ENCODE data around the gene ZNF774. TPM values are rescaled to one million over a fixed set of nuclear protein-coding genes. Genes with fewer than 3 reads are reported as not detected.

The ZNF774 gene
- total and polyA plus RNA-seq, 2 of the 13 experiments (the other 11 are each of a cell fraction or from before 2014, with no cell fraction given) = 0.59 to 1.4 TPM

DNA sequence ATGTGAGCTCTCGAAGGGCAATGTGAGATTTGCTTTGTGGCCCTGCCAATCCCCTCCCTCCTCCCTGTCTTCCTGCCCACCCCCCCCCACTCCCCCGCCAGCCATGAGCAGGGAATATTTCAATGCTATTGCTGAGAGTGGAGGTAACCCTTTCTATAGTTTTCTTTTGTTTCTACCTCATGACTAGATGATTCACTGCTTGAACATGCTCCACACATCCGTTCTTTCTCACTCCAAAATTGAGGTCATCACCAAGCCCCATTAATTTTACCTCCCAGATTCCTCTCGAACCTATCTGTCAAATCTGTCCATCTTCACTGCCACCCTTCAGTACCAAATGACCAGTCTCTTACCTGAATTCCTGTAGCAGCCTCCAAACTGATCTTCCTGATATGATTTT is 12.2 kb downstream of the ZNF774 start (continued):
- TF ChIP-seq, protein P1, sequence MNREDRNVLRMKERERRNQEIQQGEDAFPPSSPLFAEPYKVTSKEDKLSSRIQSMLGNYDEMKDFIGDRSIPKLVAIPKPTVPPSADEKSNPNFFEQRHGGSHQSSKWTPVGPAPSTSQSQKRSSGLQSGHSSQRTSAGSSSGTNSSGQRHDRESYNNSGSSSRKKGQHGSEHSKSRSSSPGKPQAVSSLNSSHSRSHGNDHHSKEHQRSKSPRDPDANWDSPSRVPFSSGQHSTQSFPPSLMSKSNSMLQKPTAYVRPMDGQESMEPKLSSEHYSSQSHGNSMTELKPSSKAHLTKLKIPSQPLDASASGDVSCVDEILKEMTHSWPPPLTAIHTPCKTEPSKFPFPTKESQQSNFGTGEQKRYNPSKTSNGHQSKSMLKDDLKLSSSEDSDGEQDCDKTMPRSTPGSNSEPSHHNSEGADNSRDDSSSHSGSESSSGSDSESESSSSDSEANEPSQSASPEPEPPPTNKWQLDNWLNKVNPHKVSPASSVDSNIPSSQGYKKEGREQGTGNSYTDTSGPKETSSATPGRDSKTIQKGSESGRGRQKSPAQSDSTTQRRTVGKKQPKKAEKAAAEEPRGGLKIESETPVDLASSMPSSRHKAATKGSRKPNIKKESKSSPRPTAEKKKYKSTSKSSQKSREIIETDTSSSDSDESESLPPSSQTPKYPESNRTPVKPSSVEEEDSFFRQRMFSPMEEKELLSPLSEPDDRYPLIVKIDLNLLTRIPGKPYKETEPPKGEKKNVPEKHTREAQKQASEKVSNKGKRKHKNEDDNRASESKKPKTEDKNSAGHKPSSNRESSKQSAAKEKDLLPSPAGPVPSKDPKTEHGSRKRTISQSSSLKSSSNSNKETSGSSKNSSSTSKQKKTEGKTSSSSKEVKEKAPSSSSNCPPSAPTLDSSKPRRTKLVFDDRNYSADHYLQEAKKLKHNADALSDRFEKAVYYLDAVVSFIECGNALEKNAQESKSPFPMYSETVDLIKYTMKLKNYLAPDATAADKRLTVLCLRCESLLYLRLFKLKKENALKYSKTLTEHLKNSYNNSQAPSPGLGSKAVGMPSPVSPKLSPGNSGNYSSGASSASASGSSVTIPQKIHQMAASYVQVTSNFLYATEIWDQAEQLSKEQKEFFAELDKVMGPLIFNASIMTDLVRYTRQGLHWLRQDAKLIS (CRISPR knock-in tag; IDR thresholded peaks at IDR 0.05) = no peak

DNA sequence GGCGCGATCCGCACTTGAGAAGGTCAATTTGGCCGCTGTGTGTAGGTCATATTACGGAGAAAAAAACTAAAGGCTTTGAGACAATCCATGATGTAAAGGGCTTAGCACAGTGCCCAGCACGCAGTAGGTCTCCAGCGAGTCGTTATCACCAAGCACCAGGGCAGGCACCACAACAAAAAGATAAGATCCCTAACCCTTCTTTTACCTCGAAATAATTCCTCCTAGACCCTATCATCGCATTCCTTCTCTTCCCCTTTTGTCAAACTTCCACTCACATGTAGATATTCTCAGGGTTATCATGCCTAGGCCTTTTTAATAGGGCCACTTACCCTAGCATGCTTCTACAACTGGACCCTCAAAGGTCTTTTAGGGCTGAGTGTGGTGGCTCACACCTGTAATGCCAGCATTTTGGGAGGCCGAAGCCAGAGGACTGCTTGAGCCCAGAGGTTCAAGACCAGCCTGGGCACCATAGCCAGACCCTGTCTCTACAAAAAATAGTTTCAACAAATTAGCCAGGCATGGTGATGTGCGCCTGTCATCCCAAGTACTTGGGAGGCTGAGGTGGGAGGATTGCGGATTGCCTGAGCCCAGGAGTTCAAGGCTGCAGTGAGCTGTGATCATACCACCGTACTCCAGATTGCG is 13.5 kb downstream of the ZNF774 start:
- H2AFZ ChIP-seq (ENCODE audit: low read length) = no peak overlapping the region
- TF ChIP-seq ZNF354B (CRISPR knock-in tag; IDR thresholded peaks at IDR 0.05) = no peak
- TF ChIP-seq, protein P2, sequence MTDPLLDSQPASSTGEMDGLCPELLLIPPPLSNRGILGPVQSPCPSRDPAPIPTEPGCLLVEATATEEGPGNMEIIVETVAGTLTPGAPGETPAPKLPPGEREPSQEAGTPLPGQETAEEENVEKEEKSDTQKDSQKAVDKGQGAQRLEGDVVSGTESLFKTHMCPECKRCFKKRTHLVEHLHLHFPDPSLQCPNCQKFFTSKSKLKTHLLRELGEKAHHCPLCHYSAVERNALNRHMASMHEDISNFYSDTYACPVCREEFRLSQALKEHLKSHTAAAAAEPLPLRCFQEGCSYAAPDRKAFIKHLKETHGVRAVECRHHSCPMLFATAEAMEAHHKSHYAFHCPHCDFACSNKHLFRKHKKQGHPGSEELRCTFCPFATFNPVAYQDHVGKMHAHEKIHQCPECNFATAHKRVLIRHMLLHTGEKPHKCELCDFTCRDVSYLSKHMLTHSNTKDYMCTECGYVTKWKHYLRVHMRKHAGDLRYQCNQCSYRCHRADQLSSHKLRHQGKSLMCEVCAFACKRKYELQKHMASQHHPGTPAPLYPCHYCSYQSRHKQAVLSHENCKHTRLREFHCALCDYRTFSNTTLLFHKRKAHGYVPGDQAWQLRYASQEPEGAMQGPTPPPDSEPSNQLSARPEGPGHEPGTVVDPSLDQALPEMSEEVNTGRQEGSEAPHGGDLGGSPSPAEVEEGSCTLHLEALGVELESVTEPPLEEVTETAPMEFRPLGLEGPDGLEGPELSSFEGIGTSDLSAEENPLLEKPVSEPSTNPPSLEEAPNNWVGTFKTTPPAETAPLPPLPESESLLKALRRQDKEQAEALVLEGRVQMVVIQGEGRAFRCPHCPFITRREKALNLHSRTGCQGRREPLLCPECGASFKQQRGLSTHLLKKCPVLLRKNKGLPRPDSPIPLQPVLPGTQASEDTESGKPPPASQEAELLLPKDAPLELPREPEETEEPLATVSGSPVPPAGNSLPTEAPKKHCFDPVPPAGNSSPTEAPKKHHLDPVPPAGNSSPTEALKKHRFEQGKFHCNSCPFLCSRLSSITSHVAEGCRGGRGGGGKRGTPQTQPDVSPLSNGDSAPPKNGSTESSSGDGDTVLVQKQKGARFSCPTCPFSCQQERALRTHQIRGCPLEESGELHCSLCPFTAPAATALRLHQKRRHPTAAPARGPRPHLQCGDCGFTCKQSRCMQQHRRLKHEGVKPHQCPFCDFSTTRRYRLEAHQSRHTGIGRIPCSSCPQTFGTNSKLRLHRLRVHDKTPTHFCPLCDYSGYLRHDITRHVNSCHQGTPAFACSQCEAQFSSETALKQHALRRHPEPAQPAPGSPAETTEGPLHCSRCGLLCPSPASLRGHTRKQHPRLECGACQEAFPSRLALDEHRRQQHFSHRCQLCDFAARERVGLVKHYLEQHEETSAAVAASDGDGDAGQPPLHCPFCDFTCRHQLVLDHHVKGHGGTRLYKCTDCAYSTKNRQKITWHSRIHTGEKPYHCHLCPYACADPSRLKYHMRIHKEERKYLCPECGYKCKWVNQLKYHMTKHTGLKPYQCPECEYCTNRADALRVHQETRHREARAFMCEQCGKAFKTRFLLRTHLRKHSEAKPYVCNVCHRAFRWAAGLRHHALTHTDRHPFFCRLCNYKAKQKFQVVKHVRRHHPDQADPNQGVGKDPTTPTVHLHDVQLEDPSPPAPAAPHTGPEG (CRISPR knock-in tag; IDR thresholded peaks at IDR 0.05) = no peak
- TF ChIP-seq POLR2A (IDR thresholded peaks at IDR 0.05; ENCODE audit: insufficient read depth in 1 of 2, low read depth in 2 of 2, low read length in 2 of 2) = no peak

More for the DNA sequence above, 13.5 kb downstream of the ZNF774 start:
- Histone ChIP-seq H3K27ac (ENCODE audit: extremely low read length, insufficient read depth, low read length) (no peak overlapping the region), H3K4me3 (replicated peaks in 1 of 3; ENCODE audit: insufficient read depth in 1 of 3, low read depth in 2 of 3, low read length in 3 of 3) (no peak overlapping the region), H3K4me1 (ENCODE audit: insufficient read depth, low read length) (no peaks in the 10 kb centered on the region), H3K79me2 (ENCODE audit: insufficient read depth, low read length) (no peaks in the 10 kb centered on the region), H4K20me1 (ENCODE audit: insufficient read depth, low read length) (no peaks in the 10 kb centered on the region), H3K9ac (ENCODE audit: insufficient read depth, low read depth, low read length) (no peak overlapping the region), H3K9me3 (ENCODE audit: low read length) (no peaks in the 10 kb centered on the region), H3K4me2 (ENCODE audit: low read depth, low read length) (no peak overlapping the region), H3K27me3 (ENCODE audit: control insufficient read depth in 1 of 2, insufficient read depth in 2 of 2, low read length in 2 of 2) (no peaks in the 10 kb centered on the region), H3K36me3 (replicated peaks in 1 of 2; ENCODE audit: control insufficient read depth in 1 of 2, insufficient read depth in 2 of 2, low read length in 2 of 2) (no peaks in the 10 kb centered on the region)
- CTCF ChIA-PET (ENCODE audit: low intra/inter-chr PET ratio, low total read pairs) = no interaction called here
- in situ Hi-C loops (cut with HindIII; ENCODE audit: extremely low pct_ligation_motif_present, low pct_unique_long_range_greater_than_20kb) (loop anchor here (10.0 kb wide), 1 partner anchor 119 kb away; no protein-coding TSS in a partner anchor), intact Hi-C loops (cut with micrococcal nuclease; ENCODE audit: unreplicated experiment) (no loop called here)
- 77% methylated on average over 15 of the region's 15 CpGs for WGBS (ENCODE audit: low lambda C conversion rate)
- POLR2A ChIA-PET = no interaction called here
- ATAC-seq (no peak), DNase-seq (ENCODE audit: low spot score) (no peak), FAIRE-seq (no peak)
- BruUV-seq (replicated peaks) = no TSS peak
